ENCODE data around the gene TUG1.

The TUG1 gene

GRCh38 chr22:30982512-30982911 is 13.4 kb downstream of the TUG1 start:
- H3K36me3 ChIP-seq, result peaks cover 14% of the 10 kb centered on the region
- no peaks in the 10 kb centered on the region for H3K27me3 ChIP-seq
- TF ChIP-seq CTCF (IDR thresholded peaks at IDR 0.05; ENCODE audit: low read depth, low read length), result no peak
- no peak for DNase-seq
- H3K4me3 ChIP-seq (ENCODE audit: low read depth, low read length), result no peak overlapping the region
- H3K9me3 ChIP-seq, result no peaks in the 10 kb centered on the region; the same call in 1 of the 2 replicates
- no peaks in the 10 kb centered on the region for H3K4me1 ChIP-seq

GRCh38 chr22:30984317-30984716 is 15.3 kb downstream of the TUG1 start:
- Histone ChIP-seq H3K4me3 (ENCODE audit: low read depth, low read length) (no peak overlapping the region), H3K4me1 (no peaks in the 10 kb centered on the region), H3K27me3 (no peaks in the 10 kb centered on the region), H3K36me3 (no peaks in the 10 kb centered on the region), H3K9me3 (no peaks in the 10 kb centered on the region; the same call in 1 of the 2 replicates)
- no peak for TF ChIP-seq CTCF (IDR thresholded peaks at IDR 0.05; ENCODE audit: low read depth, low read length)
- DNase-seq, result no peak

- no peaks in the 10 kb centered on the region for H3K4me1 ChIP-seq
- H3K9me3 ChIP-seq, result no peaks in the 10 kb centered on the region; the same call in 1 of the 2 replicates
- no peak for TF ChIP-seq CTCF (IDR thresholded peaks at IDR 0.05; ENCODE audit: low read depth, low read length)
- H3K27me3 ChIP-seq, result no peaks in the 10 kb centered on the region
- DNase-seq, result no peak
- H3K4me3 ChIP-seq (ENCODE audit: low read depth, low read length), result no peak overlapping the region
- H3K36me3 ChIP-seq, result no peaks in the 10 kb centered on the region
Measured at GRCh38 chr22:30985561-30986208, 16.6 kb downstream of the TUG1 start.

- DNase-seq, result no peak
- Histone ChIP-seq H3K4me1 (no peaks in the 10 kb centered on the region), H3K4me3 (ENCODE audit: low read depth, low read length) (no peak overlapping the region), H3K36me3 (no peaks in the 10 kb centered on the region), H3K27me3 (no peaks in the 10 kb centered on the region), H3K9me3 (no peaks in the 10 kb centered on the region; the same call in 1 of the 2 replicates)
- TF ChIP-seq CTCF (IDR thresholded peaks at IDR 0.05; ENCODE audit: low read depth, low read length), result no peak
Measured at GRCh38 chr22:30989474-30989873, 20.4 kb downstream of the TUG1 start.

GRCh38 chr22:30990690-30991089 is 21.6 kb downstream of the TUG1 start:
- TF ChIP-seq CTCF (IDR thresholded peaks at IDR 0.05; ENCODE audit: low read depth, low read length), result no peak

GRCh38 chr22:30992565-30992964 is 23.5 kb downstream of the TUG1 start:
- TF ChIP-seq CTCF (IDR thresholded peaks at IDR 0.05; ENCODE audit: low read depth, low read length), result no peak
- H3K4me3 ChIP-seq (ENCODE audit: low read depth, low read length), result no peak overlapping the region
- H3K27me3 ChIP-seq, result no peaks in the 10 kb centered on the region
- DNase-seq, result no peak
- no peaks in the 10 kb centered on the region for H3K36me3 ChIP-seq
- H3K9me3 ChIP-seq, result no peaks in the 10 kb centered on the region
- no peaks in the 10 kb centered on the region for H3K4me1 ChIP-seq

More at GRCh38 chr22:30990690-30991089, 21.6 kb downstream of the TUG1 start:
- H3K36me3 ChIP-seq, result no peaks in the 10 kb centered on the region
- H3K4me1 ChIP-seq, result no peaks in the 10 kb centered on the region
- H3K27me3 ChIP-seq, result no peaks in the 10 kb centered on the region
- DNase-seq, result no peak
- H3K9me3 ChIP-seq, result no peaks in the 10 kb centered on the region
- no peak overlapping the region for H3K4me3 ChIP-seq (ENCODE audit: low read depth, low read length)
